Activated CD4-positive, alpha-beta T cell treated with anti-CD3 and anti-CD28 coated beads, Interleukin-2, Interleukin-4, amounts not matched to agents 100 ng/mL and 50 ng/mL, durations not matched to agents 16 hours and 8 hours (primary cell): Measurements from ENCODE around the gene NRXN3.
"Not testable (repeated sequence)": the region's sequence is repeated elsewhere in the genome, so short reads cannot be mapped to it uniquely, and the experiment has no call there.

ENCODE experiments used
- DNase-seq: peaks from one replicate; pipeline ENCODE4 v3.0.0-alpha.2; 2020; ENCODE audit warnings: low spot score

NRXN3 gene

GRCh38 chr14:79730196-79730595 is 1560.0 kb downstream of the NRXN3 start:
- DNase-seq, result no peak

- DNase-seq, result no peak
Observed at GRCh38 chr14:79730953-79731352, 1560.8 kb downstream of the NRXN3 start.

- no peak for DNase-seq
Observed at GRCh38 chr14:79732911-79733655, 1562.9 kb downstream of the NRXN3 start.

GRCh38 chr14:79734151-79734550 is 1564.0 kb downstream of the NRXN3 start:
- DNase-seq, result no peak

- no peak for DNase-seq
Observed at GRCh38 chr14:79734656-79735055, 1564.5 kb downstream of the NRXN3 start.

GRCh38 chr14:79735121-79735520 is 1564.9 kb downstream of the NRXN3 start:
- DNase-seq, result no peak

- DNase-seq, result no peak
Observed at GRCh38 chr14:79740066-79740601, 1570.0 kb downstream of the NRXN3 start.

- DNase-seq, result no peak
Observed at GRCh38 chr14:79742142-79742541, 1572.0 kb downstream of the NRXN3 start.

- DNase-seq, result no peak
Observed at GRCh38 chr14:79745046-79745445, 1574.9 kb downstream of the NRXN3 start.

- no peak for DNase-seq
Observed at GRCh38 chr14:79749065-79749464, 1578.9 kb downstream of the NRXN3 start.

- no peak for DNase-seq
Observed at GRCh38 chr14:79758985-79759384, 1588.8 kb downstream of the NRXN3 start.

- no peak for DNase-seq
Observed at GRCh38 chr14:79764323-79764722, 1594.2 kb downstream of the NRXN3 start.

- DNase-seq, result no peak
Observed at GRCh38 chr14:79766511-79766910, 1596.3 kb downstream of the NRXN3 start.

GRCh38 chr14:79767251-79767650 is 1597.1 kb downstream of the NRXN3 start:
- no peak for DNase-seq

- not testable (repeated sequence) for DNase-seq
Observed at GRCh38 chr14:79767721-79768120, 1597.5 kb downstream of the NRXN3 start.

- DNase-seq, result no peak
Observed at GRCh38 chr14:79781882-79782281, 1611.7 kb downstream of the NRXN3 start.

GRCh38 chr14:79783041-79783440 is 1612.9 kb downstream of the NRXN3 start:
- DNase-seq, result no peak

- no peak for DNase-seq
Observed at GRCh38 chr14:79786522-79786921, 1616.3 kb downstream of the NRXN3 start.

- DNase-seq, result no peak
Observed at GRCh38 chr14:79788346-79788745, 1618.2 kb downstream of the NRXN3 start.

GRCh38 chr14:79791055-79791732 is 1621.0 kb downstream of the NRXN3 start:
- no peak for DNase-seq

- no peak for DNase-seq
Observed at GRCh38 chr14:79802093-79802492, 1631.9 kb downstream of the NRXN3 start.

GRCh38 chr14:79805636-79806035 is 1635.5 kb downstream of the NRXN3 start:
- DNase-seq, result no peak

GRCh38 chr14:79809849-79810612 is 1639.9 kb downstream of the NRXN3 start:
- peak; percentile 3 for DNase-seq
